SK-N-SH treated with all-trans-retinoic acid at 6 μM for 48 hours (cell line): Measurements from ENCODE around the gene VARS1.

Experiments
- GLIS3 ChIP-seq: fragments of 250-450 bp; sonication (Bioruptor Pico); IDR thresholded peaks from 2 replicates; pipeline ENCODE4 v1.5.0; 2020; ENCODE audit warnings: mild to moderate bottlenecking, moderate library complexity
- SNAI2 ChIP-seq: fragments of 250-450 bp; sonication (Bioruptor Pico); IDR thresholded peaks from 2 replicates; pipeline ENCODE4 v1.5.0; 2020; ENCODE audit warnings: mild to moderate bottlenecking, moderate library complexity
- ZC3H10 ChIP-seq: fragments of 250-450 bp; sonication (Bioruptor Pico); IDR thresholded peaks from 2 replicates; pipeline ENCODE4 v1.5.1; 2021; ENCODE audit warnings: mild to moderate bottlenecking, moderate library complexity
- ZFP3 ChIP-seq: fragments of 250-450 bp; sonication (Bioruptor Pico); IDR thresholded peaks from 2 replicates; pipeline ENCODE4 v1.5.0; 2020; ENCODE audit warnings: mild to moderate bottlenecking, moderate library complexity
- TF ChIP-seq, protein P1 (sequence below): fragments of 250-450 bp; sonication (Bioruptor Pico); IDR thresholded peaks from 2 replicates; pipeline ENCODE4 v1.5.1; 2021; ENCODE audit warnings: mild to moderate bottlenecking, moderate library complexity
- TF ChIP-seq, protein P2 (sequence below): fragments of 250-450 bp; sonication (Bioruptor Pico); IDR thresholded peaks from 2 replicates; pipeline ENCODE4 v1.5.0; 2020; ENCODE audit warnings: mild to moderate bottlenecking, moderate library complexity

DNA sequence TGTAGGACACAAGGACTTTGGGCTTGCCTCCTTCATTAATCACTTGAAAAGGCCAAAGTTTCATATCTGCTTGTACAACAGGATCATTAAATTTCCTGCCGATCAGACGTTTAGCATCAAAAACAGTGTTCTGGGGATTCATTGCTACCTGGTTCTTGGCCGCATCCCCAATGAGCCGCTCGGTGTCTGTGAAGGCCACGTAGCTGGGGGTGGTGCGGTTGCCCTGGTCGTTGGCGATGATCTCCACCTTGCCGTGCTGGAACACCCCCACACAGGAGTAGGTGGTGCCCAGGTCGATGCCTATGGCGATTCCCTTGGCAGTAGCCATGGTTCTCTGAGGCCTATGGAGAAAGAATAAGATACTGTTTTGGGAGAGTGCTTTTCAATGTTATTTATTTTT lies 16.1 kb upstream of the VARS1 start:
- TF ChIP-seq SNAI2 (CRISPR knock-in tag) (no peak), ZFP3 (CRISPR knock-in tag) (no peak), ZC3H10 (CRISPR knock-in tag) (no peak), GLIS3 (no peak)
- TF ChIP-seq, protein P1, sequence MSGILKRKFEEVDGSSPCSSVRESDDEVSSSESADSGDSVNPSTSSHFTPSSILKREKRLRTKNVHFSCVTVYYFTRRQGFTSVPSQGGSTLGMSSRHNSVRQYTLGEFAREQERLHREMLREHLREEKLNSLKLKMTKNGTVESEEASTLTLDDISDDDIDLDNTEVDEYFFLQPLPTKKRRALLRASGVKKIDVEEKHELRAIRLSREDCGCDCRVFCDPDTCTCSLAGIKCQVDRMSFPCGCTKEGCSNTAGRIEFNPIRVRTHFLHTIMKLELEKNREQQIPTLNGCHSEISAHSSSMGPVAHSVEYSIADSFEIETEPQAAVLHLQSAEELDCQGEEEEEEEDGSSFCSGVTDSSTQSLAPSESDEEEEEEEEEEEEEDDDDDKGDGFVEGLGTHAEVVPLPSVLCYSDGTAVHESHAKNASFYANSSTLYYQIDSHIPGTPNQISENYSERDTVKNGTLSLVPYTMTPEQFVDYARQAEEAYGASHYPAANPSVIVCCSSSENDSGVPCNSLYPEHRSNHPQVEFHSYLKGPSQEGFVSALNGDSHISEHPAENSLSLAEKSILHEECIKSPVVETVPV (CRISPR knock-in tag) = no peak
- TF ChIP-seq, protein P2, sequence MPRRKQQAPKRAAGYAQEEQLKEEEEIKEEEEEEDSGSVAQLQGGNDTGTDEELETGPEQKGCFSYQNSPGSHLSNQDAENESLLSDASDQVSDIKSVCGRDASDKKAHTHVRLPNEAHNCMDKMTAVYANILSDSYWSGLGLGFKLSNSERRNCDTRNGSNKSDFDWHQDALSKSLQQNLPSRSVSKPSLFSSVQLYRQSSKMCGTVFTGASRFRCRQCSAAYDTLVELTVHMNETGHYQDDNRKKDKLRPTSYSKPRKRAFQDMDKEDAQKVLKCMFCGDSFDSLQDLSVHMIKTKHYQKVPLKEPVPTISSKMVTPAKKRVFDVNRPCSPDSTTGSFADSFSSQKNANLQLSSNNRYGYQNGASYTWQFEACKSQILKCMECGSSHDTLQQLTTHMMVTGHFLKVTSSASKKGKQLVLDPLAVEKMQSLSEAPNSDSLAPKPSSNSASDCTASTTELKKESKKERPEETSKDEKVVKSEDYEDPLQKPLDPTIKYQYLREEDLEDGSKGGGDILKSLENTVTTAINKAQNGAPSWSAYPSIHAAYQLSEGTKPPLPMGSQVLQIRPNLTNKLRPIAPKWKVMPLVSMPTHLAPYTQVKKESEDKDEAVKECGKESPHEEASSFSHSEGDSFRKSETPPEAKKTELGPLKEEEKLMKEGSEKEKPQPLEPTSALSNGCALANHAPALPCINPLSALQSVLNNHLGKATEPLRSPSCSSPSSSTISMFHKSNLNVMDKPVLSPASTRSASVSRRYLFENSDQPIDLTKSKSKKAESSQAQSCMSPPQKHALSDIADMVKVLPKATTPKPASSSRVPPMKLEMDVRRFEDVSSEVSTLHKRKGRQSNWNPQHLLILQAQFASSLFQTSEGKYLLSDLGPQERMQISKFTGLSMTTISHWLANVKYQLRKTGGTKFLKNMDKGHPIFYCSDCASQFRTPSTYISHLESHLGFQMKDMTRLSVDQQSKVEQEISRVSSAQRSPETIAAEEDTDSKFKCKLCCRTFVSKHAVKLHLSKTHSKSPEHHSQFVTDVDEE (CRISPR knock-in tag) = no peak
